Uterus (tissue), 4 donors: ENCODE results near the gene KATNA1. TPM values are rescaled to one million over a fixed set of nuclear protein-coding genes. Genes with fewer than 3 reads are reported as not detected.

Experiments used
- DNase-seq, 2 donors: peaks; one replicate each; pipeline ENCODE4 v3.0.0-alpha.2; 2019 to 2020
- H3K27ac ChIP-seq, 2 donors: fragments of 200-600 bp; sonication (generic); 1 replicate in 1 of 2; 2 replicates in 1 of 2; pipeline ENCODE4 v1.5.1; 2016 to 2018
- H3K27me3 ChIP-seq, 2 donors: fragments of 200-600 bp; sonication (generic); one replicate each; pipeline ENCODE4 v1.5.1; 2018 to 2019; ENCODE audit warnings: control low read depth in 1 of 2
- H3K36me3 ChIP-seq, 2 donors: fragments of 200-600 bp; sonication (generic); one replicate each; pipeline ENCODE4 v1.5.1; 2019; ENCODE audit warnings: control low read depth in 1 of 2
- H3K4me1 ChIP-seq, 2 donors: fragments of 200-600 bp; sonication (generic); one replicate each; pipeline ENCODE4 v1.5.1; 2018 to 2019; ENCODE audit warnings: control low read depth in 1 of 2
- H3K4me3 ChIP-seq, 2 donors: fragments of 200-600 bp; sonication (generic); 1 replicate in 1 of 2; 2 replicates in 1 of 2; pipeline ENCODE4 v1.5.1; 2018 to 2019; ENCODE audit warnings: mild to moderate bottlenecking in 1 of 2
- H3K9me3 ChIP-seq, 2 donors: fragments of 200-600 bp; sonication (generic); one replicate each; pipeline ENCODE4 v1.5.1; 2019; ENCODE audit warnings: control low read depth in 1 of 2
- POLR2A ChIP-seq, 2 donors: fragments of 450-650 bp; IDR thresholded peaks; one replicate each; pipeline ENCODE4 v1.6.1; 2016; ENCODE audit warnings: antibody characterized with exemption in 2 of 2, mild to moderate bottlenecking in 1 of 2, moderate library complexity in 1 of 2
- intact Hi-C: fragments of 100-400 bp; cut with DNase I; formaldehyde crosslinking; loops from one replicate; pipeline ENCODE4 v1.15.1; 2023; ENCODE audit warnings: low total_unique reads
- total RNA-seq, 4 donors: library from RNA; depleted of rRNA in 3 of 4; stranded (reverse); fragments of >200 nt in 3 of 4; gene quantifications; one replicate each; pipeline versions ENCODE4 v1.1.0 to v1.2.4, GENCODE V29; 2014 to 2023
- TF ChIP-seq, protein P1 (sequence below), 4 experiments: fragments of 200-600 bp in 2 of 4; fragments of 450-650 bp in 2 of 4; sonication (generic) in 2 of 4; IDR thresholded peaks; one replicate each; pipeline ENCODE4 v1.5.1; 2016 to 2019; ENCODE audit warnings: antibody characterized with exemption in 4 of 4, mild to moderate bottlenecking in 2 of 4, moderate library complexity in 1 of 4
- donor health status: DM: yes; HTN: yes; CAD: no.

Gene KATNA1
- total RNA-seq, 4 donors from 2014 or later: 15.6 to 80.2 (median 32.3) TPM

- intact Hi-C loops: no loop called here
- no peak overlapping the region for H3K27ac ChIP-seq
- TF ChIP-seq, protein P1, sequence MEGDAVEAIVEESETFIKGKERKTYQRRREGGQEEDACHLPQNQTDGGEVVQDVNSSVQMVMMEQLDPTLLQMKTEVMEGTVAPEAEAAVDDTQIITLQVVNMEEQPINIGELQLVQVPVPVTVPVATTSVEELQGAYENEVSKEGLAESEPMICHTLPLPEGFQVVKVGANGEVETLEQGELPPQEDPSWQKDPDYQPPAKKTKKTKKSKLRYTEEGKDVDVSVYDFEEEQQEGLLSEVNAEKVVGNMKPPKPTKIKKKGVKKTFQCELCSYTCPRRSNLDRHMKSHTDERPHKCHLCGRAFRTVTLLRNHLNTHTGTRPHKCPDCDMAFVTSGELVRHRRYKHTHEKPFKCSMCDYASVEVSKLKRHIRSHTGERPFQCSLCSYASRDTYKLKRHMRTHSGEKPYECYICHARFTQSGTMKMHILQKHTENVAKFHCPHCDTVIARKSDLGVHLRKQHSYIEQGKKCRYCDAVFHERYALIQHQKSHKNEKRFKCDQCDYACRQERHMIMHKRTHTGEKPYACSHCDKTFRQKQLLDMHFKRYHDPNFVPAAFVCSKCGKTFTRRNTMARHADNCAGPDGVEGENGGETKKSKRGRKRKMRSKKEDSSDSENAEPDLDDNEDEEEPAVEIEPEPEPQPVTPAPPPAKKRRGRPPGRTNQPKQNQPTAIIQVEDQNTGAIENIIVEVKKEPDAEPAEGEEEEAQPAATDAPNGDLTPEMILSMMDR (IDR thresholded peaks at IDR 0.05): no peak
- no peak for TF ChIP-seq POLR2A (IDR thresholded peaks at IDR 0.05)
- H3K27me3 ChIP-seq: no peaks in the 10 kb centered on the region
- no peaks in the 10 kb centered on the region for H3K36me3 ChIP-seq
- no peak overlapping the region for H3K4me3 ChIP-seq
- no peaks in the 10 kb centered on the region for H3K9me3 ChIP-seq
- DNase-seq: no peak
- H3K4me1 ChIP-seq: no peaks in the 10 kb centered on the region
Measured at GRCh38 chr6:149560736-149561135, 87.8 kb downstream of the KATNA1 start.

DNA sequence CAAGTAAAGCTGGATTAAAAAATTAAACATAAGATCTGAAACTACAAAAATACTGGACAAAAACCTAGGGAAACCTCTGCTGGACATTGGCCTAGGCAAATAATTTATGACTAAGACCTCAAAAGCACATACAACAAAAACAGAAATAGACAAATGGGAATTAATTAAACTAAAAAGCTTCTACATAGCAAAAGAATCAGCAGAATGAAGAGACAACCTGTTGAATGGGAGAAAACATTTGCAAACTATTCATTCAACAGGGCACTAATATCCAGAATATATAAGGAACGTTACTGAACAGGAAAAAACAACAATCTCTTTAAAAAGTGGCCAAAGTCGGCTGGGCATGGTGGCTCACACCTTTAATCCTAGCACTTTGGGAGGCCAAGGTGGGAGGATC lies 89.1 kb downstream of the KATNA1 start:
- no peaks in the 10 kb centered on the region for H3K9me3 ChIP-seq
- no peak overlapping the region for H3K4me3 ChIP-seq
- H3K4me1 ChIP-seq: no peaks in the 10 kb centered on the region
- DNase-seq: no peak
- H3K27ac ChIP-seq: no peak overlapping the region
- H3K36me3 ChIP-seq: no peaks in the 10 kb centered on the region
- TF ChIP-seq, protein P1 (IDR thresholded peaks at IDR 0.05): no peak
- no peak for TF ChIP-seq POLR2A (IDR thresholded peaks at IDR 0.05)
- intact Hi-C loops: no loop called here
- no peaks in the 10 kb centered on the region for H3K27me3 ChIP-seq

DNA sequence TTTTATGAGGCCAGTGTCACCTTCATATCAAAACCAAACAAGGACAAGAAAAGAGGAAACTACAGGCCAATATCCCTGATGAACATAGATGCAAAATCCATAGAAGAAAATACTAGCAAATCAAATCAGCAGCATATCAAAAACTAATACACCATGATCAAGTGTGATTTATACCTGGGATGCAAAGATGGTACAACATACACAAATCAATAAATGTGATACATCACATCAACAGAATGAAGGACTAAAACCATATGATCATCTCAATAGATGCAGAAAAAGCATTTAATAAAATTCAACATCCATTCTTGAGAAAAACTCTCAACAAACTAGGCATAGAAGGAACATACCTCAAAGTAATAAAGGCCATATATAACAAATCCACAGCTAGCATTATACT lies 90.5 kb downstream of the KATNA1 start:
- no peak for DNase-seq
- no peak overlapping the region for H3K4me3 ChIP-seq
- no peaks in the 10 kb centered on the region for H3K9me3 ChIP-seq
- TF ChIP-seq POLR2A (IDR thresholded peaks at IDR 0.05): no peak
- TF ChIP-seq, protein P1 (IDR thresholded peaks at IDR 0.05): no peak
- no peak overlapping the region for H3K27ac ChIP-seq
- H3K36me3 ChIP-seq: no peaks in the 10 kb centered on the region
- intact Hi-C loops: no loop called here
- H3K4me1 ChIP-seq: no peaks in the 10 kb centered on the region
- H3K27me3 ChIP-seq: no peaks in the 10 kb centered on the region

DNA sequence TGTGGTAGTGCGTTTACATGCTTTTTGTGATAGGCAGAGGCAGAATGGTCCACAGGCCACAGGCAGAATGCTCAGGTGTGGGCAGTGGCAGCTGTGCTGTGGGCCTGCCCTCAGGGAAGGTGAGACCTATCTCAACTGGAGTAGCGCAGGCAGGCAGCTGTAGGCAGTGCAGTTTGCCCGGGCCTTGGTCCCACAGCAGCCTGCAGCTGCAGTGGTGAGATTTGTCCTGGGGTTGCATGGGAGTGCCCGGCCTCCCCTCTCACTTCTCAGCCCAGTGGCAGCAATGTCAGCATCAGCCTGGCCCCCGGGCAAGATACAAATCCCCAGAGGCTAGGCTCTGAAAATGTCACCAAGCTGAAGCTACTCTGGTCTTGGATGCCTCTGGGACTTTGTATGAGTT lies 96.6 kb downstream of the KATNA1 start:
- H3K27ac ChIP-seq: no peak overlapping the region
- H3K9me3 ChIP-seq: no peaks in the 10 kb centered on the region
- no peak overlapping the region for H3K4me3 ChIP-seq
- H3K36me3 ChIP-seq: no peaks in the 10 kb centered on the region
- H3K4me1 ChIP-seq: no peaks in the 10 kb centered on the region
- H3K27me3 ChIP-seq: no peaks in the 10 kb centered on the region
- TF ChIP-seq, protein P1 (IDR thresholded peaks at IDR 0.05): no peak
- no peak for TF ChIP-seq POLR2A (IDR thresholded peaks at IDR 0.05)
- DNase-seq: no peak
- intact Hi-C loops: no loop called here

DNA sequence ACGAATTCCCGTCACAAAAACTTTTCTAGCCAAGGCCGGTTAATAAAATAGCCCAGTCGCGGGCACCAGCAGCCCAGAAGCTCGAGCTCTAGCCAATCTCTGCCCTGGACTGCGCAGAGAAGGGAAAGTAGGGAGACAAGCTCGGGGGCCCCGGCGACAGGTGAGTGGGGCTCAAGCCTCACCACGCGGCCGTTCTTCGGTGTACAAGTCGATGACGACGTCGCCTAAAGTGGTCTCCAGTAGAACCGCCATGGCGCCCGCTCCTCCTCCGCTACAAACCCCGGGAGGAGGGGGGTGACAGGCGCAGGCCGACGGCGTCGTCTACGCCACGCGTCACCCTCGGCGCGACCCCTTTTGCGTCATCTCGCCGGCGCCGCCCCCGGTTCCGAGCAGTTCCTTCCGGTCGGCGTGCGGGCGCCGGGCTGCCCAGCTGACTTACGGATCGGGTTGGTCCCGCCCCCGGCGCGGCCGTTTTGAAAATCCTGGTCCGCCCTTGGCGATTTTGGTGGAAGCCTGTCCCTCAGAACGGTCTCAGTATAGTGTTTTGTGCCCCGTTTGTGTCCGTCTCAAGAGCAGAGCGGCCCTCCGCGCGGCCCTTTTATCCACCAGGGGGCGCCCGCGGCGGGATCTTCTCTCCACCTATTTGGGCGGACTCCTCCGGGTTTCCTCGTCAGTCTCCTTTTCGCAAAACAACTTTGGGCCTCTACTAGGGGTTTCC lies 102.6 kb downstream of the KATNA1 start, which contains the start of gene PPIL4:
Gene PPIL4, minus strand, starts transcription at position 290 of the 718 bp plus-strand sequence. Its CDS starts 38 bp downstream, at position 252.
- H3K27ac ChIP-seq: peak within 1 kb of the TSS; percentile 83 to 92
- peaks cover 0 to 8% of the 10 kb centered on the region in 2 donors for H3K4me1 ChIP-seq
- no peaks in the 10 kb centered on the region for H3K9me3 ChIP-seq
- H3K4me3 ChIP-seq: peak within 1 kb of the TSS; percentile 59 to 75
- H3K36me3 ChIP-seq: no peaks in the 10 kb centered on the region
- peak; percentile 68 to 90 for TF ChIP-seq POLR2A (IDR thresholded peaks at IDR 0.05)
- TF ChIP-seq, protein P1 (IDR thresholded peaks at IDR 0.05): peak; percentile 70 to 83 (median 82)
- no peaks in the 10 kb centered on the region for H3K27me3 ChIP-seq
- DNase-seq: peak; percentile 96 to 97
- intact Hi-C loops: no loop called here
